Endothelial cell (in vitro differentiated cells): ENCODE measurements around the gene HPD. TPM values are rescaled to one million over a fixed set of nuclear protein-coding genes. Genes with fewer than 3 reads are reported as not detected.

ENCODE experiments used
- DNase-seq: peaks from one replicate; pipeline ENCODE4 v3.0.0; 2021; ENCODE audit warnings: low spot score
- H3K27ac Mint-ChIP-seq: one replicate; pipeline ENCODE4 v1.8.0; 2021; ENCODE audit warnings: mixed read lengths, inconsistent platforms; ENCODE audit not compliant: unreplicated experiment
- H3K27me3 Mint-ChIP-seq: one replicate; pipeline ENCODE4 v1.8.0; 2021; ENCODE audit warnings: mild to moderate bottlenecking, moderate library complexity, mixed read lengths, inconsistent platforms; ENCODE audit not compliant: unreplicated experiment
- H3K36me3 Mint-ChIP-seq: one replicate; pipeline ENCODE4 v1.8.0; 2021; ENCODE audit warnings: mild to moderate bottlenecking, low read depth, mixed read lengths, inconsistent platforms; ENCODE audit not compliant: unreplicated experiment
- H3K4me1 Mint-ChIP-seq: one replicate; pipeline ENCODE4 v1.8.0; 2021; ENCODE audit warnings: mild to moderate bottlenecking, mixed read lengths, inconsistent platforms; ENCODE audit not compliant: unreplicated experiment
- H3K4me3 Mint-ChIP-seq: one replicate; pipeline ENCODE4 v1.8.0; 2021; ENCODE audit warnings: mild to moderate bottlenecking, mixed read lengths, inconsistent platforms; ENCODE audit not compliant: unreplicated experiment
- H3K9me3 Mint-ChIP-seq: one replicate; pipeline ENCODE4 v1.8.0; 2021; ENCODE audit warnings: mixed read lengths, inconsistent platforms; ENCODE audit not compliant: unreplicated experiment
- CTCF ChIP-seq: fragments of 200-600 bp; sonication (generic); IDR thresholded peaks from one replicate; pipeline ENCODE4 v1.5.0; 2021; ENCODE audit warnings: antibody characterized with exemption; ENCODE audit not compliant: unreplicated experiment
- total RNA-seq: library from RNA; stranded (reverse); fragmentation: NEBNext Ultra II Directional; extraction: Animal tissue kit (Norgen Biotek cat#: 25700); gene quantifications from one replicate; pipeline ENCODE4 v1.2.1, GENCODE V29; 2021; ENCODE audit not compliant: unreplicated experiment

The HPD gene
- total RNA-seq, 1 donor from 2014 or later: not detected

GRCh38 chr12:121825041-121825523 lies 33.6 kb downstream of the HPD start:
- no peak for DNase-seq
- peaks cover 31% of the 10 kb centered on the region for H3K36me3 Mint-ChIP-seq

GRCh38 chr12:121823727-121824115 lies 34.9 kb downstream of the HPD start:
- Mint-ChIP-seq H3K9me3 (no peaks in the 10 kb centered on the region), H3K27me3 (peaks cover 12% of the 10 kb centered on the region), H3K4me1 (peaks cover 2% of the 10 kb centered on the region), H3K27ac (no peak overlapping the region), H3K36me3 (peaks cover 28% of the 10 kb centered on the region), H3K4me3 (no peak overlapping the region)
- TF ChIP-seq CTCF: no peak
- DNase-seq: no peak

More at GRCh38 chr12:121825041-121825523, 33.6 kb downstream of the HPD start:
- H3K9me3 Mint-ChIP-seq: no peaks in the 10 kb centered on the region
- H3K4me1 Mint-ChIP-seq: peaks cover 2% of the 10 kb centered on the region
- peaks cover 19% of the 10 kb centered on the region for H3K27me3 Mint-ChIP-seq
- no peak overlapping the region for H3K27ac Mint-ChIP-seq
- H3K4me3 Mint-ChIP-seq: no peak overlapping the region
- no peak for TF ChIP-seq CTCF

DNA sequence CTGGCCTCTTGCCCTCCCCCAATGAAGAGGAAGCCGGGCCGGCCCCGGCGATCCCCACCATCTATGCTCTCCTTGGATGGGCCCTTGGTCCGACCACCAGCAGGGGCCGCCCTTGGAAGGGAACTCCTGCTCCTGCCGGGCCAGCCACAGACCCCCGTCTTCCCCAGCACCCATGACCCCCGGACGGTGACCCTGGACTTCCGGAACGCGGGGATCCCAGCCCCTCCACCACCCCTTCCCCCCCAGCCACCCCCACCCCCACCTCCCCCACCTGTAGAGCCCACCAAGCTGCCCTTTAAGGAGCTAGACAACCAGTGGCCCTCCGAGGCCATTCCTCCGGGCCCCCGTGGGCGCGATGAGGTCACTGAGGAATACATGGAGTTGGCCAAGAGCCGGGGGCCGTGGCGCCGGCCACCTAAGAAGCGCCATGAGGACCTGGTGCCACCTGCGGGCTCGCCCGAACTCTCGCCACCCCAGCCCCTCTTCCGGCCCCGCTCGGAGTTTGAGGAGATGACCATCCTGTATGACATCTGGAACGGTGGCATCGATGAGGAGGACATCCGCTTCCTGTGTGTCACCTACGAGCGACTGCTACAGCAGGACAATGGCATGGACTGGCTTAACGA lies 35.4 kb downstream of the HPD start:
- peaks cover 2% of the 10 kb centered on the region for H3K4me1 Mint-ChIP-seq
- peaks cover 8% of the 10 kb centered on the region for H3K27me3 Mint-ChIP-seq
- H3K27ac Mint-ChIP-seq: no peak overlapping the region
- DNase-seq: no peak
- TF ChIP-seq CTCF: no peak
- H3K4me3 Mint-ChIP-seq: no peak overlapping the region
- H3K36me3 Mint-ChIP-seq: peaks cover 23% of the 10 kb centered on the region
- no peaks in the 10 kb centered on the region for H3K9me3 Mint-ChIP-seq

DNA sequence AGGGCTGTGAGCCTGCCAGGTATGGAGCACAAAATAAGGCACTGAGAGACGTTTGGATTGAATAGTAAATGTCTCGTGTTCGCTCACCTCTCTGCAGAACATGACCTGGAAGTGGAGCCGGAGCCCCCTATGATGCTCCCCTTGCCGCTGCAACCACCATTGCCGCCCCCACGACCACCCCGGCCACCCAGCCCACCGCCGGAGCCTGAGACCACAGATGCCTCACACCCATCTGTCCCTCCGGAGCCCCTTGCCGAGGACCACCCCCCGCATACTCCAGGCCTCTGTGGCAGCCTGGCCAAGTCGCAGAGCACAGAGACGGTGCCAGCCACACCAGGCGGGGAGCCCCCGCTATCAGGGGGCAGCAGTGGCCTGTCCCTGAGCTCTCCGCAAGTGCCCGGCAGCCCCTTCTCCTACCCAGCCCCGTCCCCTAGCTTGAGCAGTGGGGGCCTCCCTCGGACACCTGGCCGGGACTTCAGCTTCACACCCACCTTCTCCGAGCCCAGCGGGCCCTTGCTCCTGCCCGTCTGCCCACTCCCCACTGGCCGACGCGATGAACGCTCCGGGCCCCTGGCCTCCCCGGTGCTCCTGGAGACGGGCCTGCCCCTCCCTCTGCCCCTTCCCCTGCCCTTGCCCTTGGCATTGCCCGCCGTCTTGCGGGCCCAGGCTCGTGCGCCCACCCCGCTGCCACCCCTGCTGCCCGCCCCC lies 36.1 kb downstream of the HPD start:
- Mint-ChIP-seq H3K36me3 (peaks cover 26% of the 10 kb centered on the region), H3K9me3 (no peaks in the 10 kb centered on the region), H3K27ac (no peak overlapping the region), H3K4me1 (peaks cover 2% of the 10 kb centered on the region), H3K4me3 (no peak overlapping the region), H3K27me3 (peaks cover 8% of the 10 kb centered on the region)
- TF ChIP-seq CTCF: no peak
- no peak for DNase-seq

- no peak overlapping the region for H3K4me3 Mint-ChIP-seq
- H3K4me1 Mint-ChIP-seq: no peaks in the 10 kb centered on the region
- H3K27ac Mint-ChIP-seq: no peak overlapping the region
- H3K27me3 Mint-ChIP-seq: peaks cover 3% of the 10 kb centered on the region
- DNase-seq: no peak
- TF ChIP-seq CTCF: no peak
- H3K36me3 Mint-ChIP-seq: peaks cover 25% of the 10 kb centered on the region
- no peaks in the 10 kb centered on the region for H3K9me3 Mint-ChIP-seq
Observed at GRCh38 chr12:121820056-121820455, 38.6 kb downstream of the HPD start.
